ENCODE data around the gene SV2B.
"Not testable (repeated sequence)": the region's sequence is repeated elsewhere in the genome, so short reads cannot be mapped to it uniquely, and the experiment has no call there.

SV2B gene

GRCh38 chr15:91075739-91076138, 24.3 kb upstream of the SV2B start:
- Histone ChIP-seq H3K9ac (no peak overlapping the region), H3K4me3 (IDR thresholded peaks at IDR 0.05; ENCODE audit: insufficient read depth, low read depth, low read length) (no peak overlapping the region), H2AFZ (ENCODE audit: low read depth) (no peak overlapping the region), H3K4me1 (ENCODE audit: low read depth, poor library complexity, severe bottlenecking) (no peaks in the 10 kb centered on the region), H3K27ac (no peak overlapping the region), H3K4me2 (no peak overlapping the region), H3K36me3 (ENCODE audit: insufficient read depth) (no peaks in the 10 kb centered on the region), H3K27me3 (ENCODE audit: insufficient read depth, low read depth) (no peaks in the 10 kb centered on the region), H3K79me2 (ENCODE audit: insufficient read depth, low read depth) (no peaks in the 10 kb centered on the region), H4K20me1 (ENCODE audit: insufficient read depth) (no peaks in the 10 kb centered on the region)
- TF ChIP-seq, protein P1, sequence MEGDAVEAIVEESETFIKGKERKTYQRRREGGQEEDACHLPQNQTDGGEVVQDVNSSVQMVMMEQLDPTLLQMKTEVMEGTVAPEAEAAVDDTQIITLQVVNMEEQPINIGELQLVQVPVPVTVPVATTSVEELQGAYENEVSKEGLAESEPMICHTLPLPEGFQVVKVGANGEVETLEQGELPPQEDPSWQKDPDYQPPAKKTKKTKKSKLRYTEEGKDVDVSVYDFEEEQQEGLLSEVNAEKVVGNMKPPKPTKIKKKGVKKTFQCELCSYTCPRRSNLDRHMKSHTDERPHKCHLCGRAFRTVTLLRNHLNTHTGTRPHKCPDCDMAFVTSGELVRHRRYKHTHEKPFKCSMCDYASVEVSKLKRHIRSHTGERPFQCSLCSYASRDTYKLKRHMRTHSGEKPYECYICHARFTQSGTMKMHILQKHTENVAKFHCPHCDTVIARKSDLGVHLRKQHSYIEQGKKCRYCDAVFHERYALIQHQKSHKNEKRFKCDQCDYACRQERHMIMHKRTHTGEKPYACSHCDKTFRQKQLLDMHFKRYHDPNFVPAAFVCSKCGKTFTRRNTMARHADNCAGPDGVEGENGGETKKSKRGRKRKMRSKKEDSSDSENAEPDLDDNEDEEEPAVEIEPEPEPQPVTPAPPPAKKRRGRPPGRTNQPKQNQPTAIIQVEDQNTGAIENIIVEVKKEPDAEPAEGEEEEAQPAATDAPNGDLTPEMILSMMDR (conservative IDR thresholded peaks at IDR 0.05; ENCODE audit: low read depth, low read length), result no peak

GRCh38 chr15:91077029-91077428, 23.0 kb upstream of the SV2B start:
- Histone ChIP-seq H3K36me3 (ENCODE audit: insufficient read depth) (no peaks in the 10 kb centered on the region), H3K27me3 (ENCODE audit: insufficient read depth, low read depth) (no peaks in the 10 kb centered on the region), H3K4me1 (ENCODE audit: low read depth, poor library complexity, severe bottlenecking) (no peaks in the 10 kb centered on the region), H3K4me3 (IDR thresholded peaks at IDR 0.05; ENCODE audit: insufficient read depth, low read depth, low read length) (no peak overlapping the region), H4K20me1 (ENCODE audit: insufficient read depth) (no peaks in the 10 kb centered on the region), H3K27ac (no peak overlapping the region), H3K4me2 (no peak overlapping the region), H3K9ac (no peak overlapping the region), H2AFZ (ENCODE audit: low read depth) (no peak overlapping the region), H3K79me2 (ENCODE audit: insufficient read depth, low read depth) (no peaks in the 10 kb centered on the region)
- TF ChIP-seq, protein P1 (conservative IDR thresholded peaks at IDR 0.05; ENCODE audit: low read depth, low read length), result no peak

DNA sequence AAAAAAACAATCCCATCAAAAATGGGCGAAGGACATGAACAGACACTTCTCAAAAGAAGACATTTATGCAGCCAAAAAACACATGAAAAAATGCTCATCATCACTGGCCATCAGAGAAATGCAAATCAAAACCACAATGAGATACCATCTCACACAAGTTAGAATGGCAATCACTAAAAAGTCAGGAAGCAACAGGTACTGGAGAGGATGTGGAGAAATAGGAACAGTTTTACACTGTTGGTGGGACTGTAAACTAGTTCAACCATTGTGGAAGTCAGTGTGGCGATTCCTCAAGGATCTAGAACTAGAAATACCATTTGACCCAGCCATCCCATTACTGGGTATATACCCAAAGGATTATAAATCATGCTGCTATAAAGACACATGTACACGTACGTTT, 6.2 kb upstream of the SV2B start:
- H3K4me1 ChIP-seq (ENCODE audit: low read depth, poor library complexity, severe bottlenecking); H3K79me2 ChIP-seq (ENCODE audit: insufficient read depth, low read depth); H3K27me3 ChIP-seq (ENCODE audit: insufficient read depth, low read depth); H3K4me2 ChIP-seq; H2AFZ ChIP-seq (ENCODE audit: low read depth); H3K4me3 ChIP-seq (IDR thresholded peaks at IDR 0.05; ENCODE audit: insufficient read depth, low read depth, low read length); H3K27ac ChIP-seq; H4K20me1 ChIP-seq (ENCODE audit: insufficient read depth); H3K36me3 ChIP-seq (ENCODE audit: insufficient read depth); H3K9ac ChIP-seq: not testable (repeated sequence)

DNA sequence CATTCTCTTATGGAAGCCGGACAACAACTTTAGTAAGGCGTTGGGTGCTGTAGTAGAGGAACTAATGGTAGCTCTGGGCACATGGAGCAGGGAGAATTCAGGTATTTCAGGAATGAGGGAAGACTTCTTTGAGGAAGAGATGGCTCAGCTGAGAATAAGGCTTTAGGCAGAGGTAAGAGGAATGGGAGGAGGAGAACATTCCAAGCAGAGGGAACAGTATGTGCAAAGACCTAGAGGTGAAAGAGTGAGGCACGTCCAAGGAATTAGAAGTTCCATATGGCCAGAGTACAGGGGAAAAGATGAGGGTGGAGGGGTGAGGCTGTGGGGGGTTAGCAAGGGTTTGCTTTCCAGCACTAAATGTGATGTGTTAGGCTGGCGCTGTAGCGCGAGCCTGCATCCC, 1.6 kb upstream of the SV2B start:
- Histone ChIP-seq H3K27ac (no peak overlapping the region), H3K4me3 (IDR thresholded peaks at IDR 0.05; ENCODE audit: insufficient read depth, low read depth, low read length) (no peak overlapping the region), H3K4me2 (no peak overlapping the region), H3K36me3 (ENCODE audit: insufficient read depth) (no peaks in the 10 kb centered on the region), H2AFZ (ENCODE audit: low read depth) (no peak overlapping the region), H3K9ac (no peak overlapping the region), H3K79me2 (ENCODE audit: insufficient read depth, low read depth) (no peaks in the 10 kb centered on the region), H4K20me1 (ENCODE audit: insufficient read depth) (no peaks in the 10 kb centered on the region), H3K4me1 (ENCODE audit: low read depth, poor library complexity, severe bottlenecking) (no peaks in the 10 kb centered on the region), H3K27me3 (ENCODE audit: insufficient read depth, low read depth) (peaks cover 3% of the 10 kb centered on the region; the same call in 1 of the 2 replicates)
- TF ChIP-seq, protein P1 (conservative IDR thresholded peaks at IDR 0.05; ENCODE audit: low read depth, low read length), result no peak

DNA sequence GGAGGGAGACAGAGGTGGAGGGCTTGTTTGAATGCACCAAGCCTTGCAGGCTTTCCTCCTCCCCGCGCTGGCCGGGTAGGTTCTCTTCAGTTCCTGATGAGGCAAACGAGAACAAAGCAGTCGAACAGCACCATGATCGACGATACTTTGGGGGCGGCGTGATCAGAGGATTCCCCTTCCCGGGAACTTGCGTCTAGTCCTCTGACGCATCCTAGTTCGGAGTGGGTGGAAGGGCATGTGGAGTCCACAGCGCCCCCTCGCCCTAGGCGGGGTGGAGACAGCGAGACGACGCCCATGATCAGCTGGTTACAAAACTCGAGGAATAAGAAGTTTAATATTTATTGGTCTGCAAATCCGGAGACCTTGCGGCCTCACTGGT, 452 bp upstream of the SV2B start:
- H3K36me3 ChIP-seq (ENCODE audit: insufficient read depth), result no peaks in the 10 kb centered on the region
- peaks cover 3% of the 10 kb centered on the region; the same call in 1 of the 2 replicates for H3K27me3 ChIP-seq (ENCODE audit: insufficient read depth, low read depth)
- H3K4me3 ChIP-seq (IDR thresholded peaks at IDR 0.05; ENCODE audit: insufficient read depth, low read depth, low read length), result no peak overlapping the region
- H2AFZ ChIP-seq (ENCODE audit: low read depth), result peak overlapping the region; percentile 90
- no peaks in the 10 kb centered on the region for H4K20me1 ChIP-seq (ENCODE audit: insufficient read depth)
- peak overlapping the region; percentile 85 for H3K4me2 ChIP-seq
- TF ChIP-seq, protein P1 (conservative IDR thresholded peaks at IDR 0.05; ENCODE audit: low read depth, low read length), result no peak
- H3K4me1 ChIP-seq (ENCODE audit: low read depth, poor library complexity, severe bottlenecking), result no peaks in the 10 kb centered on the region
- no peaks in the 10 kb centered on the region for H3K79me2 ChIP-seq (ENCODE audit: insufficient read depth, low read depth)
- H3K27ac ChIP-seq, result no peak overlapping the region
- no peak overlapping the region for H3K9ac ChIP-seq
